Keratinocyte (primary cell): ENCODE results near the gene FANCL.

ENCODE experiments used
- CTCF ChIP-seq, 3 experiments: IDR thresholded peaks in 1 of 3; conservative IDR thresholded peaks in 1 of 3; optimal IDR thresholded peaks in 1 of 3; 2 replicates in 2 of 3; 3 replicates in 1 of 3; pipeline versions ENCODE3 to v1.5.1; 2011; ENCODE audit warnings: low read length in 3 of 3, mild to moderate bottlenecking in 3 of 3, moderate library complexity in 2 of 3, control low read depth in 1 of 3, inconsistent platforms in 1 of 3; ENCODE audit not compliant: insufficient read depth in 2 of 3; ENCODE audit errors: extremely low read depth in 1 of 3
- EZH2 ChIP-seq: IDR thresholded peaks from one replicate; pipeline ENCODE4 v1.6.1; 2012; ENCODE audit warnings: inconsistent platforms, mild to moderate bottlenecking, low read length, moderate library complexity

GRCh38 chr2:58137221-58137620 lies 103.9 kb downstream of the FANCL start:
- TF ChIP-seq CTCF (optimal IDR thresholded peaks at IDR 0.05 in 1 of 3, IDR thresholded peaks at IDR 0.05 in 1 of 3, conservative IDR thresholded peaks at IDR 0.05 in 1 of 3; ENCODE audit: extremely low read depth in 1 of 3, insufficient read depth in 2 of 3, low read length in 3 of 3) (no peak), EZH2 (no peak)
